CD4-positive, alpha-beta T cell treated with Interleukin-17A for 1 hour (primary cell): Measurements from ENCODE around the gene TRMT10B.
"Not testable (repeated sequence)": the region's sequence is repeated elsewhere in the genome, so short reads cannot be mapped to it uniquely, and the experiment has no call there.

Source experiments
- DNase-seq: peaks from one replicate; pipeline ENCODE4 v3.0.0-alpha.2; 2020

Gene TRMT10B

DNA sequence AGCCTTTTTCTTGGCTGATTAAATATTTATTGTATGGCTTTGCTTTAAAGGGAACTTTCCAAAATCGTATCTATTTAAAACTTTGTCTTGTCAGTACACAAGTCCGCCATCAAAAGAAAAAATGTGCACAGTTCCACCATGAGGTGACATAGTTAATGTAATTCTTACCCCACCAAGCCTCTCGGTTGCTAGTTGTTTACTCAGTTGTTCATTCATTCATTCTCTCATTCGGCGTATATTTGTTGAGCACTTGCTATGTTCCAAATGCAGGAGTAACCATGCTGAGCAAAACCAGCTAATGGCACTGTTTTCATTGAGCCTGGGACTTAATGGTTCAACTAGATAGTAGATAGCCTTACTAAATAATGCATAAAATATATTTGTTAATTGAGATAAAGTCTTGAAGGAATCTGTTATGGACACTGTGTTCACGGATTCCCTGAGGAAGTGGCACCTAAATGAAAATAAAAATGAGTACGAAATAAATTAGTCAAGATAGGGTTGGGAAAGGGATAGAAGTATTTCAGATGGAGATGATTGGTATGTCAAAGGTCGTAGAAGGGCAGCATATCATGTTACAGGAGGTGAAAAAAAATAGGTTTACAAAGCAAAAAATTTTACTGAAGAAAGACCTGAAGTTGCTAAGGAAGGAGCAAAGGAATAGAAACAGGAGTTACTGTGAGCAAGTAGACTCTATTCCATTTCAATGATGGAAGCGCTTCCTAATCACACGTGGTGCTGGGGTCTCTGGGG, 48.5 kb downstream of the TRMT10B start:
- DNase-seq = no peak

DNA sequence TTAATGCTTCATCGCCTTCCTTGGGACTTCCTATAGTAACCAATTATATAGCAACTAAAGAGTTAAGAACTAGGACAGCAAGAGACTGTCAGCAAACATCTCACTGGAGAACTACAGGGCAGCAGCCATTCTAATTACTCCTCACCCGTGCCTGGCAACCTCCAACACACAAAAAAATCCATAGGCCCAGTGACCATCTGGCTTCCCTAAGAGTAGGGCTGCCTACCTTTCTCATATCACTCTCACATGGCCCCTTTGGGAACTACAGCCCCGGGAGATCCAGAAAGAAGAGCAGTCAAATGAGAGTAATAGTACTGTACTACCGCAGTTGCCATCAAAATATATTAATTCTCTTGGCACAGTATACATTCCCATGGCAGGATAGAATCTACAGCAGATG, 52.7 kb downstream of the TRMT10B start:
- DNase-seq = no peak

DNA sequence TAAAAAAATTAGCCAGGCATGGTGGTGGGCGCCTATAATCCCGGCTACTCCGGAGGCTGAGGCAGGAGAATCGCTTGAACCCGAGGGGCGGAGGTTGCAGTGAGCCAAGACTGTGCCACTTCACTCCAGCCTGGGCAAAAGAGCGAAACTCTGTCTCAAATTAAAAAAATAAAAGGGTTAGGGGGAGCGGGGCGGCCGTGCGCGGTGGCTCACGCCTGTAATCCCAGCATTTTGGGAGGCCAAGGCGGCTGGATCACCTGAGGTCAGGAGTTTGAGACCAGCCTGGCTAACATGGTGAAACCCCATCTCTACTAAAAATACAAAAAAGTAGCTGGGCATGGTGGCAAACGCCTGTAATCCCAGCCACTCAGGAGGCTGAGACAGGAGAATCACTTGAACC, 56.1 kb downstream of the TRMT10B start:
- not testable (repeated sequence) for DNase-seq

GRCh38 chr9:37811906-37812476, 58.4 kb downstream of the TRMT10B start:
- DNase-seq = no peak

DNA sequence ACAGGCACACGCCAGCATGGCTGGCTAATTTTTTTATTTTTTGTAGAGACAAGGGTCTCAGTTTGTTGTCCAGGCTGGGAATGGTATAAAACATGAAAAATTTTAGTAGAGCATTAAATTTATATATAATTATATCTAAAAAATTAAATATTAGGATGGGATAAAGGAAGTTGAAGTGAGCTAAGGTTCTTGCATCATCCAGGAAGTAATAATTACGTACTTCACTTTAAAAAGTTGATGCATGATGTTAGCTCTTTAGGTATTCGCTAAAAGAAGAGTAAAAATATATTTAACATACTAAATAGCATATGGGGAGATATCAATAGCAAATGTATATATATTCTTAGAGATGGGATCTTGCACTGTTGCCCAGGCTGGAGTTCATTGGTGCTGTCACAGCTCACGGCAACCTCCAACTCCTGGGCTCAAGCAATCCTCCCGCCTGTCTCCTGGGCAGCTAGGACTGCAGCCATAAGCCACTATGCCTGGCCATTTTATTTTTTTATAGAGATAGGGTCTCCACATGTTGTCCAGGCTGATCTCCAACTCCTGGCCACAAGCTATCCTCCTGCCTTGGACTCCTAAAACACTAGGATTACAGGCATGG, 59.3 kb downstream of the TRMT10B start:
- no peak for DNase-seq

- DNase-seq = no peak
These were observed 65.2 kb downstream of the TRMT10B start for GRCh38 chr9:37818849-37819248.

GRCh38 chr9:37820142-37820541, 66.5 kb downstream of the TRMT10B start:
- DNase-seq = no peak

DNA sequence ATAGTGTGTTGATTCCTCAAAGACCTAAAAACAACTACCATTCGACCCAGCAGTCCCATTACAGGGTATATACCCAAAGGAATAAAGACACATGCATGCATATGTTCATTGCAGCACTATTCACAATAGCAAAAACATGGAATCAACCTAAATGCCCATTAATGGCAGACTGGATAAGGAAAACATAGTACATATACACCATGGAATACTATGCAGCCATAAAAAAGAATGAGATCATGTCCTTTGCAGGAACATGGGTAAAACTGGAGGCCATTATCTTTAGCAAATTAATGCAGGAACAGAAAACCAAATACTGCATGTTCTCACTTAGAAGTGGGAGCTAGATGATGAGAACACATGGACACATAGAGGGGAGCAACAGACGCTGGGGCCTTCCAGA, 71.6 kb downstream of the TRMT10B start:
- not testable (repeated sequence) for DNase-seq

DNA sequence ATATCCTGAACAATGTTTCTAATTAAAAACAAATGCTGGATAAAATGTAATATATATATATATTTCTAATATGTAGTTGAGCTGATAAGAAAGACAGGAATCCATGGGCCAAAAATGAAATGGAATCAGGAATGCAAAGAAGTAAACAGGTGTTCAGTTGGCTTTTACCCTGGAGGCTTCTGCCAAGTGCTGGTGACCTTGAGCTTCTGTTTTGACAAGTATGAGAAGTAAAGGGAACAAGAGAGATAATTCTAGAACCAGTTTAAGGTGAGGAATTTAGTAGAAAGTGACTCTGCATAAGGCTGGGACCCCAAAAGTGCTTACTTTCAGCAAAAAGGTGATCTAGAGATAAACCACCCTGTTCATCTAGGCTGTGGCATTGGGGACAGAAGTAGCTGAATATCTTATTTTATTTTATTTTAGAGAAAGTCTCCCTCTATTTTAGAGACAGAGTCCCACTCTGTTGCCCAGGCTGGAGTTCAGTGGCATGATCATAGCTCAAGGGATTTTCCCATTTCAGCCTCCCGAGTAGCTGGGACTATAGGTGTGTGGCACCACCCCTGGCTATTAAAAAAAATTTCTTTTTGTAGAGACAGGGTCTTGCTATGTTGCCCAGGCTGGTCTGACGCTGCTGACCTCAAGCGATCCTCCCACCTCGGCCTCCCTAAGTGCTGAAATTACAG, 74.0 kb downstream of the TRMT10B start:
- DNase-seq = no peak
